Gastrocnemius medialis (tissue), 4 donors: ENCODE measurements around the gene COLEC11.

Experiments used
- POLR2A ChIP-seq, 2 donors: fragments of 450-650 bp; IDR thresholded peaks; one replicate each; pipeline ENCODE4 v1.6.1; 2017; ENCODE audit warnings: antibody characterized with exemption in 2 of 2, mild to moderate bottlenecking in 2 of 2, moderate library complexity in 2 of 2
- TF ChIP-seq, protein P1 (sequence below), 5 experiments: fragments of 450-650 bp in 3 of 5; fragments of 200-600 bp in 2 of 5; sonication (generic) in 2 of 5; IDR thresholded peaks in 4 of 5; conservative IDR thresholded peaks in 1 of 5; 1 replicate in 4 of 5; 2 replicates in 1 of 5; pipeline ENCODE4 v1.5.1; 2016 to 2019; ENCODE audit warnings: antibody characterized with exemption in 5 of 5, mild to moderate bottlenecking in 3 of 5, moderate library complexity in 3 of 5

GRCh38 chr2:3680548-3681345 is 85.8 kb downstream of the COLEC11 start:
- TF ChIP-seq, protein P1, sequence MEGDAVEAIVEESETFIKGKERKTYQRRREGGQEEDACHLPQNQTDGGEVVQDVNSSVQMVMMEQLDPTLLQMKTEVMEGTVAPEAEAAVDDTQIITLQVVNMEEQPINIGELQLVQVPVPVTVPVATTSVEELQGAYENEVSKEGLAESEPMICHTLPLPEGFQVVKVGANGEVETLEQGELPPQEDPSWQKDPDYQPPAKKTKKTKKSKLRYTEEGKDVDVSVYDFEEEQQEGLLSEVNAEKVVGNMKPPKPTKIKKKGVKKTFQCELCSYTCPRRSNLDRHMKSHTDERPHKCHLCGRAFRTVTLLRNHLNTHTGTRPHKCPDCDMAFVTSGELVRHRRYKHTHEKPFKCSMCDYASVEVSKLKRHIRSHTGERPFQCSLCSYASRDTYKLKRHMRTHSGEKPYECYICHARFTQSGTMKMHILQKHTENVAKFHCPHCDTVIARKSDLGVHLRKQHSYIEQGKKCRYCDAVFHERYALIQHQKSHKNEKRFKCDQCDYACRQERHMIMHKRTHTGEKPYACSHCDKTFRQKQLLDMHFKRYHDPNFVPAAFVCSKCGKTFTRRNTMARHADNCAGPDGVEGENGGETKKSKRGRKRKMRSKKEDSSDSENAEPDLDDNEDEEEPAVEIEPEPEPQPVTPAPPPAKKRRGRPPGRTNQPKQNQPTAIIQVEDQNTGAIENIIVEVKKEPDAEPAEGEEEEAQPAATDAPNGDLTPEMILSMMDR (IDR thresholded peaks at IDR 0.05 in 4 of 5, conservative IDR thresholded peaks at IDR 0.05 in 1 of 5) = no peak
- no peak for TF ChIP-seq POLR2A (IDR thresholded peaks at IDR 0.05)
